Measurements from ENCODE around the gene FOXK2. TPM values are rescaled to one million over a fixed set of nuclear protein-coding genes. Genes with fewer than 3 reads are reported as not detected.
A peak's percentile ranks its signal among the peaks of the same experiment; 100 is the strongest.

FOXK2 gene
- total RNA-seq = 15.0 and 24.8 TPM in 2 replicates

GRCh38 chr17:82518826-82519810 lies at the start of gene FOXK2:
FOXK2 (plus strand) TSS chr17:82519732; CDS start chr17:82519889, 157 bp downstream.
- DNase-seq (ENCODE audit: low read depth in 2 of 2) = peak; percentile 97 to 98

- DNase-seq (ENCODE audit: low read depth in 2 of 2) = no peak
These were observed 49.5 kb upstream of the FOXK2 start for GRCh38 chr17:82470065-82470464.

GRCh38 chr17:82474223-82475010 lies 45.1 kb upstream of the FOXK2 start:
- no peak for DNase-seq (ENCODE audit: low read depth in 2 of 2)

GRCh38 chr17:82475458-82475857 lies 44.1 kb upstream of the FOXK2 start:
- DNase-seq (ENCODE audit: low read depth in 2 of 2) = peak in 1 of 2 donors; percentile 32

GRCh38 chr17:82477934-82478333 lies 41.6 kb upstream of the FOXK2 start:
- no peak for DNase-seq (ENCODE audit: low read depth in 2 of 2)

- DNase-seq (ENCODE audit: low read depth in 2 of 2) = no peak
These were observed 39.9 kb upstream of the FOXK2 start for GRCh38 chr17:82479602-82480001.

GRCh38 chr17:82480318-82480717 lies 39.2 kb upstream of the FOXK2 start:
- no peak for DNase-seq (ENCODE audit: low read depth in 2 of 2)

GRCh38 chr17:82483204-82483660 lies 36.3 kb upstream of the FOXK2 start:
- DNase-seq (ENCODE audit: low read depth in 2 of 2) = no peak

- DNase-seq (ENCODE audit: low read depth in 2 of 2) = no peak
These were observed 35.7 kb upstream of the FOXK2 start for GRCh38 chr17:82483836-82484235.

GRCh38 chr17:82486231-82487094 lies 33.1 kb upstream of the FOXK2 start:
- DNase-seq (ENCODE audit: low read depth in 2 of 2) = no peak

- DNase-seq (ENCODE audit: low read depth in 2 of 2) = no peak
These were observed 31.6 kb upstream of the FOXK2 start for GRCh38 chr17:82487910-82488309.

GRCh38 chr17:82489117-82489516 lies 30.4 kb upstream of the FOXK2 start:
- DNase-seq (ENCODE audit: low read depth in 2 of 2) = no peak

- no peak for DNase-seq (ENCODE audit: low read depth in 2 of 2)
These were observed 29.6 kb upstream of the FOXK2 start for GRCh38 chr17:82489851-82490511.

- DNase-seq (ENCODE audit: low read depth in 2 of 2) = no peak
These were observed 28.9 kb upstream of the FOXK2 start for GRCh38 chr17:82490512-82491195.

GRCh38 chr17:82491196-82491530 lies 28.4 kb upstream of the FOXK2 start:
- no peak for DNase-seq (ENCODE audit: low read depth in 2 of 2)

GRCh38 chr17:82491533-82491932 lies 28.0 kb upstream of the FOXK2 start:
- DNase-seq (ENCODE audit: low read depth in 2 of 2) = no peak

- peak in 1 of 2 donors; percentile 25 for DNase-seq (ENCODE audit: low read depth in 2 of 2)
These were observed 26.8 kb upstream of the FOXK2 start for GRCh38 chr17:82492643-82493225.

- no peak for DNase-seq (ENCODE audit: low read depth in 2 of 2)
These were observed 26.2 kb upstream of the FOXK2 start for GRCh38 chr17:82493226-82493781.

GRCh38 chr17:82494236-82495055 lies 25.1 kb upstream of the FOXK2 start:
- DNase-seq (ENCODE audit: low read depth in 2 of 2) = peak; percentile 90 to 91
